GM19035 (cell line): ENCODE data around the gene COX8A.

Experiments used
- ATAC-seq: cut with Tn5 transposase; IDR thresholded peaks from one replicate; pipeline ENCODE4 v1.9.1; 2021; ENCODE audit not compliant: unreplicated experiment

COX8A gene

GRCh38 chr11:64019106-64020037 is 45.0 kb downstream of the COX8A start:
- ATAC-seq = no peak

- no peak for ATAC-seq
Measured at GRCh38 chr11:64020976-64021756, 46.7 kb downstream of the COX8A start.

DNA sequence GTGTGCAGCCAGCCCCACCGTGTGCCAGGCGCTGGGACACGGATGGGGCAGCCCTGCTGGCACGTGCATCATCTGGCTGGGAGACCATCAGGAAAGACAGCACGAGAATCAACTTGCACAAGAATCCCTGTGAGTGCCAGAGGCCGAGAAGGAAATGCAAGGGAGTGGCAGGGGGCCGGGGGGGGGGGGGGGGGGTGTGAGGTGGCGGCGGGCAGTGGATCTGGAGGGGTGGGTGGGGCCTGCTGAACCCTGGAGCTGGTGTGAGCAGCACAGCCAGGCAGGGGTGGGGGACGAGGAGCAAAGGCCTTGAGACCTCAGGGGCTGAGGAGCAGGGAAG is 47.3 kb downstream of the COX8A start:
- ATAC-seq = no peak

DNA sequence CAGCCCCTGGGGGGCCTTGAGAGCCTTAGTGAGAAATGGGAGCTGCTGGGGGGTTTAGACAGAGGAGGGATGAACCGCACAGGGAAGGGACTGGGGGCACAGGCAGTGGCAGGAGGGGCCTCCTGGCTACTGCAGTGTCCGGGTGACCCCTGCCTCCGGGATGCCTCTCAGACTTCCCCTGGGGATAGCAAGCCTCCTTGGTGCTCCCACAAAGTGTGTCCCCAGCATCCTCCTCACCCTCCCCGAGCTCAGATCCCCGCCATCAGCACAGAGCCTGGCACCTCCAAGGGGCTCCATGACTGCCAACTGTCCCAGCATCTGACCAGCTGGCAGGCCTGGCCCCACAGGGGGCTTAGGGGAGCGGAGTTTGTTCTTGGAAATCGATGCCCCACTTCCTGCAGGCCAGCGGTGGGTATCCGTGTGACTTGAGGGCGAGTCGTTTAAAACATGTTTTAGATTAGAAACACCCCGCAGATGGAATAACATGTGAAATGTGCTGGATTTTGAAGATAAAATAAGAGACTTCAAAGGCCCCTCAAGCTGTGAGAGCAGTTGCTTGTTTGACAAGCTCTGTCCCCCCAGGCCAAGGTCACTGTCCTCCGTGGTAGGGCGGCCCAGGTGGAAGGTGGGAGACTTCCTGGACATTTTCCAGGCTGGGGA is 47.8 kb downstream of the COX8A start:
- ATAC-seq = no peak

DNA sequence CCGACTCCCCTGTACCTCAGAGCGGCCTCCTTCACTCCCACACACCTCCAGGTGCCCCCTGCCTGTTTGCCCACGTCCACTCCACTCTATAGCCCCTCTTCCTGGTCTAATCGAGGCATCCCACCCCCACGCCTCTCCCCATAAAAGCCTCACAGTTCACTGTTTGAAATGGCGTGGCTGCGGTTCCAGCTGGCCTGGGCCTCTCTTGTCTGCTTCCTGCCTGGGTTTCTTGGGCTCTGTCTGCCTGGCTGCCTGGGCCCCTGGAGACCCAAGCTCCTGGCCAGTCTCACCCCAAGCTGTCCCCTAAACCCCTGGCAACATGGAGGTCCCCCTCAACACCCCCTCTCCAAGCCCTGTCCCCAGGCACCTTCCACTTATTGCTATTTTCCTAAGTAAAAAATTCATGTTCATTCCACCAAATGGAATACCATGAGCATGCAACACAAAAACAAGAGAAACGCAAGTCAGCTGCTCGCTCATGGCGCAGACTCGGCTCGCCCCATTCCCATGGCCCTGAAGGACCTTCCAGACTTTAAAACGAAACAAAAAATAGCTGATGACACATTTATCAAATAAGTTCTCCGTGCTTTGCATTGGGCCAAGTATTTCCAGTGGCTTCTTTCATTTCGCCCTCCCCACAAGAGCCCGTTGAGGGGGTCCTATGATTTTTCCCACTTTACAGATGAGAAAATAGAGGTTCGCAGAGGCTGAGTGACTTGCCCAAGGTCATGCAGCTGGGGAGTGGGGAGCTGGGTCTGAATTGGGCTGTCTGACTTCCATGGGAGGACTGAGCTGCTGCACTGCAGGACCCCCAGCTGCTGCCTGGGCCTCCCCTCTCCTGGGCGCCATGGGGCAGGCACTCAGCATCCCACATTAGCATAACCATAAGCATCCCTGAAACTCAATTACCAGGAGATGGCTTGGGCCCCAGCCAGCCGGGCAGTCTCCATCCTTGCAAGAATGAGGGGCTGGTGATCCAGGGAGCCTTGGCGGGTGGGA is 49.6 kb downstream of the COX8A start:
- no peak for ATAC-seq

GRCh38 chr11:64025205-64025604 is 50.8 kb downstream of the COX8A start:
- no peak for ATAC-seq
